ENCODE results near the gene SEZ6. TPM values are rescaled to one million over a fixed set of nuclear protein-coding genes. Genes with fewer than 3 reads are reported as not detected.

SEZ6 gene
- total RNA-seq, 1 experiment from 2014 or later = 2.6 TPM

GRCh38 chr17:28907709-28908475 is 97.9 kb downstream of the SEZ6 start:
- POLR2A ChIA-PET (ENCODE audit: low non-redundant PET) = no interaction called here
- Histone ChIP-seq H3K36me3 (ENCODE audit: insufficient read depth, low read length, poor library complexity, severe bottlenecking) (peaks cover 76% of the 10 kb centered on the region), H3K4me1 (ENCODE audit: insufficient read depth, low read length, poor library complexity, severe bottlenecking) (peaks cover 21% of the 10 kb centered on the region), H3K27ac (ENCODE audit: low read depth, low read length, poor library complexity, severe bottlenecking) (peak overlapping the region; percentile 21), H3K4me3 (ENCODE audit: low read depth, low read length, poor library complexity, severe bottlenecking) (no peak overlapping the region), H3K9me3 (ENCODE audit: low read depth, low read length, poor library complexity, severe bottlenecking) (no peaks in the 10 kb centered on the region), H3K27me3 (replicated peaks; ENCODE audit: insufficient read depth, low read depth, low read length, poor library complexity) (no peaks in the 10 kb centered on the region)
- intact Hi-C loops (cut with micrococcal nuclease; ENCODE audit: unreplicated experiment) = no loop called here
- CTCF ChIA-PET = interaction anchor here (0.6 to 1.0 kb wide), 2 partner anchors 14 to 209 kb away, joined by 4 read pairs; no protein-coding TSS in a partner anchor
- no peak for DNase-seq (ENCODE audit: low spot score)
- TF ChIP-seq CTCF (conservative IDR thresholded peaks at IDR 0.05; ENCODE audit: low read depth, low read length) (no peak), EZH2 (IDR thresholded peaks at IDR 0.05; ENCODE audit: borderline replicate concordance, low read depth, low read length, poor library complexity, severe bottlenecking) (no peak)
- no TSS peak for BruUV-seq (replicated peaks)

- DNase-seq (ENCODE audit: low spot score) = no peak
- TF ChIP-seq CTCF (conservative IDR thresholded peaks at IDR 0.05; ENCODE audit: low read depth, low read length) (no peak), EZH2 (IDR thresholded peaks at IDR 0.05; ENCODE audit: borderline replicate concordance, low read depth, low read length, poor library complexity, severe bottlenecking) (no peak)
- peaks cover 66% of the 10 kb centered on the region for H3K36me3 ChIP-seq (ENCODE audit: insufficient read depth, low read length, poor library complexity, severe bottlenecking)
- BruUV-seq (replicated peaks) = no TSS peak
- no peak overlapping the region for H3K4me3 ChIP-seq (ENCODE audit: low read depth, low read length, poor library complexity, severe bottlenecking)
- no peak overlapping the region for H3K27ac ChIP-seq (ENCODE audit: low read depth, low read length, poor library complexity, severe bottlenecking)
- H3K9me3 ChIP-seq (ENCODE audit: low read depth, low read length, poor library complexity, severe bottlenecking) = no peaks in the 10 kb centered on the region
- peaks cover 25% of the 10 kb centered on the region for H3K4me1 ChIP-seq (ENCODE audit: insufficient read depth, low read length, poor library complexity, severe bottlenecking)
- CTCF ChIA-PET = interaction anchor here (0.6 kb wide), 1 partner anchor 8 kb away, joined by 4 read pairs; no protein-coding TSS in a partner anchor
- no peaks in the 10 kb centered on the region for H3K27me3 ChIP-seq (replicated peaks; ENCODE audit: insufficient read depth, low read depth, low read length, poor library complexity)
- POLR2A ChIA-PET (ENCODE audit: low non-redundant PET) = no interaction called here
- intact Hi-C loops (cut with micrococcal nuclease; ENCODE audit: unreplicated experiment) = no loop called here
Observed at GRCh38 chr17:28906706-28907438, 99.0 kb downstream of the SEZ6 start.

GRCh38 chr17:28906276-28906675 is 99.6 kb downstream of the SEZ6 start:
- Histone ChIP-seq H3K27me3 (replicated peaks; ENCODE audit: insufficient read depth, low read depth, low read length, poor library complexity) (no peaks in the 10 kb centered on the region), H3K4me3 (ENCODE audit: low read depth, low read length, poor library complexity, severe bottlenecking) (no peak overlapping the region), H3K36me3 (ENCODE audit: insufficient read depth, low read length, poor library complexity, severe bottlenecking) (peaks cover 60% of the 10 kb centered on the region), H3K9me3 (ENCODE audit: low read depth, low read length, poor library complexity, severe bottlenecking) (no peaks in the 10 kb centered on the region), H3K4me1 (ENCODE audit: insufficient read depth, low read length, poor library complexity, severe bottlenecking) (peaks cover 31% of the 10 kb centered on the region), H3K27ac (ENCODE audit: low read depth, low read length, poor library complexity, severe bottlenecking) (no peak overlapping the region)
- no peak for DNase-seq (ENCODE audit: low spot score)
- intact Hi-C loops (cut with micrococcal nuclease; ENCODE audit: unreplicated experiment) = no loop called here
- TF ChIP-seq EZH2 (IDR thresholded peaks at IDR 0.05; ENCODE audit: borderline replicate concordance, low read depth, low read length, poor library complexity, severe bottlenecking) (no peak), CTCF (conservative IDR thresholded peaks at IDR 0.05; ENCODE audit: low read depth, low read length) (no peak)
- ChIA-PET POLR2A (ENCODE audit: low non-redundant PET) (no interaction called here), CTCF (no interaction called here)
- BruUV-seq (replicated peaks) = no TSS peak

Other genes starting within 250 kb of the SEZ6 start
- 27.3 and 31.8 TPM in 2 replicates for gene FAM222B, start 163.2 kb downstream of the SEZ6 start, total RNA-seq (2021)
- gene ERAL1, start 151.0 kb downstream of the SEZ6 start, total RNA-seq (2021) = 80.5 and 85.2 TPM in 2 replicates
- gene FLOT2, start 108.3 kb downstream of the SEZ6 start, total RNA-seq (2021) = 79.1 and 112 TPM in 2 replicates
- gene DHRS13, start 103.0 kb downstream of the SEZ6 start, total RNA-seq (2021) = 37.3 and 41.9 TPM in 2 replicates
- 63.3 and 73.4 TPM in 2 replicates for gene PHF12, start 54.5 kb downstream of the SEZ6 start, total RNA-seq (2021)
- gene PIPOX, start 37.1 kb upstream of the SEZ6 start, total RNA-seq (2021) = 7.8 and 8.8 TPM in 2 replicates
- 26.6 and 36.6 TPM in 2 replicates for gene MYO18A, start 174.4 kb upstream of the SEZ6 start, total RNA-seq (2021)
- not detected in 2 replicates for gene CRYBA1, start 240.8 kb upstream of the SEZ6 start, total RNA-seq (2021)